Measurements from ENCODE around the gene FHOD3. TPM values are rescaled to one million over a fixed set of nuclear protein-coding genes. Genes with fewer than 3 reads are reported as not detected.

Gene FHOD3
- polyA plus RNA-seq, 1 experiment: 41.1 TPM

GRCh38 chr18:36458306-36458705 lies 160.8 kb downstream of the FHOD3 start:
- H3K27ac ChIP-seq (ENCODE audit: low read depth, low read length): no peak overlapping the region
- CTCF ChIA-PET: interaction anchor here (0.7 kb wide), 1 partner anchor 14 kb away, joined by 4 read pairs; no protein-coding TSS in a partner anchor
- DNase-seq (ENCODE audit: low read depth, low spot score): no peak
- TF ChIP-seq CTCF (IDR thresholded peaks at IDR 0.05; ENCODE audit: low read depth, low read length): no peak
- POLR2A ChIA-PET: no interaction called here
- H3K27me3 ChIP-seq (ENCODE audit: control insufficient read depth, insufficient read depth, low read length): no peaks in the 10 kb centered on the region
- H3K4me3 ChIP-seq (ENCODE audit: low read depth, low read length): no peak overlapping the region
- no peaks in the 10 kb centered on the region for H3K9me3 ChIP-seq (ENCODE audit: control insufficient read depth, insufficient read depth, low read length)

- H3K27ac ChIP-seq (ENCODE audit: low read depth, low read length): no peak overlapping the region
- ChIA-PET POLR2A (no interaction called here), CTCF (interaction anchor here (0.7 kb wide), 1 partner anchor 13 kb away, joined by 4 read pairs; no protein-coding TSS in a partner anchor)
- no peaks in the 10 kb centered on the region for H3K27me3 ChIP-seq (ENCODE audit: control insufficient read depth, insufficient read depth, low read length)
- no peaks in the 10 kb centered on the region for H3K9me3 ChIP-seq (ENCODE audit: control insufficient read depth, insufficient read depth, low read length)
- no peak for TF ChIP-seq CTCF (IDR thresholded peaks at IDR 0.05; ENCODE audit: low read depth, low read length)
- DNase-seq (ENCODE audit: low read depth, low spot score): no peak
- H3K4me3 ChIP-seq (ENCODE audit: low read depth, low read length): no peak overlapping the region
These were observed 161.7 kb downstream of the FHOD3 start for GRCh38 chr18:36459203-36459602.

DNA sequence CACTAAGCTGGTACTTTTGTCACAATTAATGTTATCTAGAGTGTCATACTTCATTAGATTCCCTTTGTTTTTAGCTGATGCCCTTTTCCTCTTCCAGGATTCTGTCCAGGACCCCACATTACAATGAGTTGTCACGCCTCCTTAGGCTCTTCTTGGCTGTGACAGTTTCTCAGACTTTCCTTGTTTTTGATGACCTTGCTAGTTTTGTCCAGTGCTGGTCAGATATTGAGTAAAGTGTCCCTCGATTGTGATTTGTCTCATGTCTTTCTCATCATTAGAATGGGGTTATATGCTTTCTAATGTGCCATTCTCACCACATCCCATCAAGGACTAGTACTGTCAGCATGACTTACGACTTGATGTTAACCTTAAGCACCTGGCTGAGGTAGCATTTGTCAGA lies 162.3 kb downstream of the FHOD3 start:
- Histone ChIP-seq H3K27ac (ENCODE audit: low read depth, low read length) (no peak overlapping the region), H3K27me3 (ENCODE audit: control insufficient read depth, insufficient read depth, low read length) (no peaks in the 10 kb centered on the region), H3K4me3 (ENCODE audit: low read depth, low read length) (no peak overlapping the region), H3K9me3 (ENCODE audit: control insufficient read depth, insufficient read depth, low read length) (no peaks in the 10 kb centered on the region)
- POLR2A ChIA-PET: no interaction called here
- CTCF ChIA-PET: no interaction called here
- TF ChIP-seq CTCF (IDR thresholded peaks at IDR 0.05; ENCODE audit: low read depth, low read length): no peak
- no peak for DNase-seq (ENCODE audit: low read depth, low spot score)

DNA sequence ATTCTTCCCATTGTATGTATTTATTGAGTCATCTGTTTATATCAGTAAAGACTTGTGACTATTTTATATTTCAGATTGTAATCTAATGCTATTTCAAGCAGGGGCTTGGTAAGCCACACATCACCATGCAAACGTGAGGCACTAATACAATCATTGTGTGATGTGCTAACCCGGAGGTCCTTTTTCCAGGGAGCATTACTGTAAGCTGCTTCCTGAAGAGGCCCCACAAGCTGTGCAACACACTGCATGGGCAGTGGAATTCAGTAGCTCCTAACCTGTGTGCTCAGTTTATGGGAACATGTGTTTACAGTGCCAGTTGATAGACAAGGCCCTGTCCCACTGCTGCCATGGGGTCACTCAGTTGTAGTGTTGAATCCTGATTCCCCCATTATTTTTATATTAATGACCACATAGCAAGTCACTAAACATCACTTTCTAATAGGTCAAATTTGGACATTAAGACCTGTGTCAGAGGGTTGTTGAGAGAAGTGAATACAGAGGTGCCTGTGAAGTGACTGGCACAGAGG lies 162.9 kb downstream of the FHOD3 start:
- no peaks in the 10 kb centered on the region for H3K27me3 ChIP-seq (ENCODE audit: control insufficient read depth, insufficient read depth, low read length)
- ChIA-PET CTCF (no interaction called here), POLR2A (no interaction called here)
- H3K9me3 ChIP-seq (ENCODE audit: control insufficient read depth, insufficient read depth, low read length): no peaks in the 10 kb centered on the region
- no peak overlapping the region for H3K4me3 ChIP-seq (ENCODE audit: low read depth, low read length)
- H3K27ac ChIP-seq (ENCODE audit: low read depth, low read length): no peak overlapping the region
- no peak for DNase-seq (ENCODE audit: low read depth, low spot score)
- TF ChIP-seq CTCF (IDR thresholded peaks at IDR 0.05; ENCODE audit: low read depth, low read length): no peak

GRCh38 chr18:36460854-36461253 lies 163.3 kb downstream of the FHOD3 start:
- no peaks in the 10 kb centered on the region for H3K27me3 ChIP-seq (ENCODE audit: control insufficient read depth, insufficient read depth, low read length)
- CTCF ChIA-PET: no interaction called here
- no peak overlapping the region for H3K4me3 ChIP-seq (ENCODE audit: low read depth, low read length)
- no peaks in the 10 kb centered on the region for H3K9me3 ChIP-seq (ENCODE audit: control insufficient read depth, insufficient read depth, low read length)
- no peak for DNase-seq (ENCODE audit: low read depth, low spot score)
- H3K27ac ChIP-seq (ENCODE audit: low read depth, low read length): no peak overlapping the region
- POLR2A ChIA-PET: no interaction called here
- no peak for TF ChIP-seq CTCF (IDR thresholded peaks at IDR 0.05; ENCODE audit: low read depth, low read length)

Measured in AG04450 (cell line).